Measurements from ENCODE around the gene DNM1.
A peak's percentile ranks its signal among the peaks of the same experiment; 100 is the strongest.

DNM1 gene

GRCh38 chr9:128280084-128280622, 77.0 kb downstream of the DNM1 start:
- DNase-seq = no peak

- DNase-seq = no peak
Measured at GRCh38 chr9:128282500-128282899, 79.3 kb downstream of the DNM1 start.

GRCh38 chr9:128285033-128285784, 82.0 kb downstream of the DNM1 start:
- DNase-seq = no peak

- no peak for DNase-seq
Measured at GRCh38 chr9:128286440-128286839, 83.3 kb downstream of the DNM1 start.

- no peak for DNase-seq
Measured at GRCh38 chr9:128288273-128289004, 85.3 kb downstream of the DNM1 start.

GRCh38 chr9:128292009-128292408, 88.8 kb downstream of the DNM1 start:
- DNase-seq = no peak

- no peak for DNase-seq
Measured at GRCh38 chr9:128293091-128293490, 89.9 kb downstream of the DNM1 start.

GRCh38 chr9:128294142-128294541, 91.0 kb downstream of the DNM1 start:
- DNase-seq = no peak

GRCh38 chr9:128296340-128297220, 93.4 kb downstream of the DNM1 start:
- peak; percentile 89 for DNase-seq

GRCh38 chr9:128297221-128297773, 94.1 kb downstream of the DNM1 start:
- DNase-seq = no peak

GRCh38 chr9:128298535-128299482, 95.6 kb downstream of the DNM1 start:
- no peak for DNase-seq

- DNase-seq = no peak
Measured at GRCh38 chr9:128304136-128304970, 101.2 kb downstream of the DNM1 start.

All from OCI-M1 (cell line).